Activated CD8-positive, alpha-beta memory T cell treated with anti-CD3 and anti-CD28 coated beads, Interleukin-2, amount 50 U/mL, for 24 hours (primary cell): ENCODE results near the gene SURF2.
"Not testable (repeated sequence)": the region's sequence is repeated elsewhere in the genome, so short reads cannot be mapped to it uniquely, and the experiment has no call there.

Experiments
- DNase-seq: peaks from one replicate; pipeline ENCODE4 v3.0.0-alpha.2; 2020; ENCODE audit errors: extremely low read depth

Gene SURF2

GRCh38 chr9:133377280-133377679 is 20.9 kb downstream of the SURF2 start:
- DNase-seq = not testable (repeated sequence)

DNA sequence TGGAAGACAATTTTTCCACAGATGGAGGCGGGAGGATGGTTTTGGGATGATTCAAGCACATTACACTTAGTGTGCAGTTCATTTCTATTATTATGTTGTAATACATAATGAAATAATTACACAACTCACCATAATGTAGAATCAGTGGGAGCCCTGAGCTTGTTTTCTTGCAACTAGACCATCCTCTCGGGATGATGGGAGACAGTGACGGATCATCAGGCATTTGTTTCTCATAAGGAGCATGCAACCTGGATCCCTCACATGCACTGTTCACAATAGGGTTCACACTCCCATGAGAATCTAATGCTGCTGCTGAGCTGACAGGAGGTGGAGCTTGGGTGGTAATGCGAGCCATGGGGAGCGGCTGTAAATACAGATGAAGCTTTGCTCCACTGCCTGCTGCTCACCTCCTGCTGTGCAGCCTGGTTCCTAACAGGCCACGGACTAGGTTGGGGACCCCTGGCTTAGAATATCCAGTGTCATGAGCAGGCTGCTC is 21.4 kb downstream of the SURF2 start:
- DNase-seq = no peak

GRCh38 chr9:133378408-133378962 is 22.1 kb downstream of the SURF2 start:
- DNase-seq = no peak

GRCh38 chr9:133379153-133380086 is 23.1 kb downstream of the SURF2 start:
- DNase-seq = no peak

DNA sequence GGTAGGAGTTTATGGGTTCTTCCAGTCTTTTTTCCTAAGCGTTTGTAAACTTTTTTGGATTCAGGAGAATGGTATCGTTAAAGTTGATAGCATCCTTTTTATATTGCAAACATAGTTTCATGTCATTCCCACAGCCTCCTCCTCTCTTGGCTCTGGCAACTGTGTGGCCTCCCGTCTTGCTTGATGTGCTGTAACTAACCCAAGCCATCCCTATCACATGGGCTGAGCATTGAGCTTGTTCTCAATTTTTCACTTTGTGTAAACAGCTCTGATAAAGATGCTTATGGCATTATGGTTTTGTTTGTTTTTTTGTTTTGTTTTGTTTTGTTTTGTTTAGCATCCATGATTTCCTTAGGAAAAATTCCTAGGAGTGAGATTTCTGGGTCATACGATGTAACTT is 24.4 kb downstream of the SURF2 start:
- DNase-seq = no peak

- DNase-seq = no peak
These were observed 26.3 kb downstream of the SURF2 start for GRCh38 chr9:133382507-133383141.

DNA sequence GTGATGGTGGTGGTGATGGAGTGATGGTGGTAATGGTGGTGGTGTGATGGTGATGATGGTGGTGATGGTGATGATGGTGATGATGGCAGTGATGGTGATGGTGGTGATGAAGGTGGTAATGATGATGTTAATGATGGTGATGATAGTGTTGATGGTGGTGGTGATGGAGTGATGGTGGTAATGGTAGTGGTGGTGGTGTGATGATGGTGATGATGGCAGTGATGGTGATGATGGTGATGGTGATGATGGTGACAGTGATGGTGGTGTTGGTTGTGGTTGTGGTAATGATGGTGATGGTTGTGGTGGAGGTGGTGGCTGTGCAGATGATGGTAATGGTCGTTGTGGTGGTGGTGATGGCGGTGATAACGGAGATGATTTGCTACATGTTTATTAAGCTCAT is 27.1 kb downstream of the SURF2 start:
- no peak for DNase-seq

DNA sequence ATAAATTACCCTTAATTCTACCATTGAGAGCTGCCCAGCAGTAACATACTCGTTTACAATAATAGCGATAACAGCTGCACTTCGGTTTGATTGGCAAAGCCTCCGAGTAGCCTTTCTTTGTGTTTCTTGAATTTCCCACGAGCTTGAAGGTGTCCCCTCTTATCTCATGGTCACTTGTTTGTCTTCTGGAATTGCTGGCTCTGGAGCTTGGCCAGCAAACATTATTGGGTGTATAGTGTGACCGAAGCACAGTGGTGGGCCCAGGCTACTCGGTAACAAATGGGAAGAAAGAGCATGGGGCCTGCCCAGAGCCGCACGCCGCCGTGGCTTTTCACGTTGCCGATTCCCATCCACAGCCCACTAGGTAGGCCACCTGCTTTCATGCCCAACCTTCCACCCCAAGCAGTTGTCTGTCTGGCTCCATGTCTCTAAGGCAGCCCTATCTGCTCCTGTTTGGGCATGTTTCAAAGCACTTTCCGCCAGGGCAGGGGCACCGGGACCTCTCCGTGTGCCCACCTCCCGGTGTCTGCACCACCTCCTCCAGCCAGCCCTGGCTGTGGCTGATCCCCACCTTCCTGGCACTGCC is 28.5 kb downstream of the SURF2 start:
- no peak for DNase-seq

DNA sequence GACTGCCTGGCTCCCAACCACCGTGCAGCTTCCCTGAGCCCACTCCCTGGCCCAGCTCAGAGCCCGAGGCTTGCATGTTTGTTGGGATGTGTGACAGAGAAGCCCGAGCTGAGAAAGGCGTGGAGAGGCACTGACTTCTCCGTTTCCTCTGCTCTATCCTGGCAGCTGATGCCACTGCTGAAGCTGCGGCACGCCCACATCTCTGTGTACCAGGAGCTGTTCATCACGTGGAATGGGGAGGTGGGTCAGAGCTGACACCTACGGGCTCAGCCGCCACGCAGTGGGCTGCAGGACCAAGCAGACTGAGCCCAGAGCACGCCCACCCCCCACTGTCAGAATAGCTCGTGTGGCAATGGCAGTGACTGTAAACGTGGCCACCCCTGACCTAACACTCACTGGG is 29.1 kb downstream of the SURF2 start:
- DNase-seq = no peak

DNA sequence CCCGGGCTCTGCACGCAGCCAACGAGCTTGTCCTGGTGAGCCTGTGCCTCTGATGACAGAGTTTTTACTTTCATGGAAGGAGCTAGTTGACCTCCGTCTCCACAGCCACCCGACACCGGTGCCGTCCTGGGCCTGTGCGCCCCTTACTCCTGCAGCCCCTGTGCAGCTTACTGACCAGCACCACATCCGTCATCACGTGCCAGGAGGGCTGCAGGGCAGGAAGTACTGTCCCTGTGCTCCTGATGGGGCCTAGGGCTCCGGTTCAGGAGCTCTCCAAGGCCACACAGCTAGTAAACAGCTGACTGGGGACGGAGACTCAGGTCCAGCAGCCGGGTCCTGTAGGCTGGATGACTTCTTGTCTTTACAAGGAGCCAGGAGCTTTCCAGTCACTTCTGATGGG is 30.0 kb downstream of the SURF2 start:
- no peak for DNase-seq

DNA sequence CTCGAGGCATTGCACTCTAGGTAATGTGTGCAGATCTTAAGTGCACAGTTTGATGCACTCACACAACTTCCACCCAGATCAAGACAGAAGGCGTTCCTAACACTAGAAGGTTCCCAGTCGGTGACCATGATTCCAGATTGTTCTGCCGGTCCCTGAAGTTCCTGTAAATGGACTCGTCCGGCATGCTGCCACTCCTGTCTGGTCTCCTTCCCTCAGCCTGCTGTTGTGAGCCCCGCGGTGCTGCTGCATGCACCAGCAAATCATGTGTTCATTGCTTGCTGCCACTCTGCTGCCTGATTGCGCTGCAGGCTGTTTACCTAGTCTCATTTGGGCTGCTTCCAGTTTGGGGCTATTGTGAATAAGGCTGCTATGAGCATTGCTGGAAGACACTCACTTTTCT is 31.3 kb downstream of the SURF2 start:
- DNase-seq = no peak

- no peak for DNase-seq
These were observed 32.7 kb downstream of the SURF2 start for GRCh38 chr9:133389025-133389557.

- no peak for DNase-seq
These were observed 33.2 kb downstream of the SURF2 start for GRCh38 chr9:133389562-133389961.

- no peak for DNase-seq
These were observed 34.4 kb downstream of the SURF2 start for GRCh38 chr9:133390713-133391112.

DNA sequence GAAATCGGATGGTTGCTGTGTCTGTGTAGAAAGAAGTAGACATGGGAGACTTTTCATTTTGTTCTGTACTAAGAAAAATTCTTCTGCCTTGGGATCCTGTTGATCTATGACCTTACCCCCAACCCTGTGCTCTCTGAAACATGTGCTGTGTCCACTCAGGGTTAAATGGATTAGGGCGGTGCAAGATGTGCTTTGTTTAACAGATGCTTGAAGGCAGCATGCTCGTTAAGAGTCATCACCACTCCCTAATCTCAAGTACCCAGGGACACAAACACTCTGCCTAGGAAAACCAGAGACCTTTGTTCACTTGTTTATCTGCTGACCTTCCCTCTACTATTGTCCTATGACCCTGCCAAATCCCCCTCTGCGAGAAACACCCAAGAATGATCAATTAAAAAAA is 35.1 kb downstream of the SURF2 start:
- not testable (repeated sequence) for DNase-seq

- DNase-seq = not testable (repeated sequence)
These were observed 36.0 kb downstream of the SURF2 start for GRCh38 chr9:133392308-133392707.

- DNase-seq = no peak
These were observed 37.0 kb downstream of the SURF2 start for GRCh38 chr9:133393399-133393798.

- DNase-seq = no peak
These were observed 38.4 kb downstream of the SURF2 start for GRCh38 chr9:133394687-133395271.

GRCh38 chr9:133396952-133397351 is 40.6 kb downstream of the SURF2 start:
- no peak for DNase-seq

DNA sequence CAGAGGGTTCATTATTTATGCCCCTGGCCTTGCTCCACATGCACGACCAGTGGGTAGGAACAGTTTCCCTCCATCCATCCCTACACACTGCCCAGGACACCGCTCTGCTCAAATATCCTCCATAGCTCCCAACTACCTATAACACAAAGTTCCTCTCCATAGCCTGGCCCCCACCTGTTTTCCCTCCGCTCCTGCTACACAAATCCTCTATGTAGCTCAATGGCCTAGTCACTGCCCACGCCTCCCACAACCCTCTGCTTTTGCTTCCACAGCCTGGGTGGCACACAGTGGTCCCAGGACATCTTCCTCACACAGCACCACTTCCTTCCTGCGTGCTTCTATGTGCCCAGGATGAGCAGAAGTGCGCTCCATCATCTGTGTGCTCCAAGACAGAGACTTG is 41.0 kb downstream of the SURF2 start:
- no peak for DNase-seq

DNA sequence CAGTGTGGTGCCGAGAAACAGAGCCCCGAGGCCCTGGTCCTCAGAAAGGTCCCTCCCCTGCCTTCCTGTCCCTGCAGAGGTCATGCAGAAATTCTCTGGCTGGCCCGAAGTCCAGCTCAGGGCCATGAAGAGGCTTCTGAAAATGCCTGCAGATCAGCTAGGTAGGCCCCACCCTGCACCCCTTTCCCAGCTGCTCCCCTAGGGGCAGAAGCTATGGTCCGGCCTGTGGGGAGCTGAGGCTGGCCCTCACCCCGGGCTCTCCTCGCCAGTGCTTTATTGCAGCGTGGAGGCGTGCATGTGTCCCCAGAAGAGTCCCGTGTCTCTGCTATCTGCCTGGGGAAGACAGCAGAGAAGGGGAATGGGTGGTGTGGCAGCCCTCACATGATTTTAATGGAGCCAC is 41.5 kb downstream of the SURF2 start:
- no peak for DNase-seq

DNA sequence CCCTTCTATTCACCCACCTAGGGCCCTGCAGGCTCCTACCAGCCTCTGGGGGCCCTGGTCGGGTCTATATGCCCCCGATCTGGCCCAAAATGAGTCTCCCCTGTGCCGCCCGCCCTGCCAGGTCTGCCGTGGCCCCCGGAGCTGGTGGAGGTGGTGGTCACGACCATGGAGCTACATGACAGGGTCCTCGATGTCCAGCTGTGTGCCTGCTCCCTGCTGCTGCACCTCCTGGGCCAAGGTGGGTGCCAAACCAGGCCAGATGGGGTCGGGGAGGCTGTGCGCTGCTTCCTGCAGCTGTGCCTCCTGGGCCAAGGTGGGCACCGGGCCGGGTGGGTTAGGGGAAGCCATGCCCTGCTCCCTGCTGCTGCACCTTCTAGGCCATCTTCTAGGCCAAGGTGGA is 43.9 kb downstream of the SURF2 start:
- no peak for DNase-seq
